GM18873 (cell line): Measurements from ENCODE around the gene FIGN.

Source experiments
- ATAC-seq: cut with Tn5 transposase; IDR thresholded peaks from one replicate; pipeline ENCODE4 v1.9.1; 2021; ENCODE audit warnings: mild to moderate bottlenecking, moderate library complexity, moderate number of reproducible peaks; ENCODE audit not compliant: unreplicated experiment, low FRiP score

The FIGN gene

DNA sequence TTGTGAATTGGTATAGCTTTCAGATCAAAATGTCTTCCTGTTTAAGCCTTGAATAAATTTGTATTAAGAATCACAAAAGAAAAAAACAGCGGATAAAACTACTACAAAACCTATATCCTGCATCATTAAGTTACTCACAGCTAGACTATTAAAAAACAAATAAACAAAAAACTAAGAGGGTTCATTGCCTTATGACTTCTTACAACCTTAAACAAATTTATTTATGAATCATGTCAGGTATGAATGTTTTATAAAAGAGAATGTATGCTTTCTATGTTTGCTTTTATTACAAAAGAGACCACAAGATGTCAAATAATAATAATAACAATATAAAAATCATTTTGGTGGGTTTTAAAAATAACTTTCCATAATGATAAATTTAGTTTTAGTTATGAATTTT is 109.6 kb downstream of the FIGN start:
- no peak for ATAC-seq

GRCh38 chr2:163625632-163626031 is 110.2 kb downstream of the FIGN start:
- ATAC-seq, result no peak

DNA sequence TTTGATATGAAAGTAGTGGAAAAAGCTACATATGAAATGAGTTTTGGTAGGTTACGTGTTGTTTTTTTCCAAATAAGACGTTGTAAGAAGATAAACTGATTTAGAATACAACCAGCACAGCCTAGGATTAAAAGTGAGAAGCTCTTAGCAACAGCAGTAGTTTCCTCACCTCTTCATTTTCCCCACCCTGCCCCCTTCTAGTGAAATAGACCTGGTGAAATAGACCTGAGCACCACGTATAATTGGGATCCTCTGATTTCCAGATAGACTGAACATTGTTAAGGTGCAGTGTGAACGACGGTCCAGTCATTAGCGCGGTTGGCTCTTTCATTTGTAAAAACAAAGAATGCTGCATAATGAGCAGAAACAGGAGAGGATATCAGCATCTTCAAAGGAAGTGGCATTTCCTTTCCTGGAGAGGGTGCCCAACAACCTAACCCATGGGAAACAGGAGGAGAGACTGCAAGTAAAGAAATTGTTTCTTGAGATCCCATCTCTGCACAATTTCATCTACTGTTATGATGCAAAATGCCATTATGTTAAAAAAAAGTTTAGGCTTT is 114.3 kb downstream of the FIGN start:
- ATAC-seq, result no peak

- no peak for ATAC-seq
Observed at GRCh38 chr2:163617517-163617916, 118.3 kb downstream of the FIGN start.

DNA sequence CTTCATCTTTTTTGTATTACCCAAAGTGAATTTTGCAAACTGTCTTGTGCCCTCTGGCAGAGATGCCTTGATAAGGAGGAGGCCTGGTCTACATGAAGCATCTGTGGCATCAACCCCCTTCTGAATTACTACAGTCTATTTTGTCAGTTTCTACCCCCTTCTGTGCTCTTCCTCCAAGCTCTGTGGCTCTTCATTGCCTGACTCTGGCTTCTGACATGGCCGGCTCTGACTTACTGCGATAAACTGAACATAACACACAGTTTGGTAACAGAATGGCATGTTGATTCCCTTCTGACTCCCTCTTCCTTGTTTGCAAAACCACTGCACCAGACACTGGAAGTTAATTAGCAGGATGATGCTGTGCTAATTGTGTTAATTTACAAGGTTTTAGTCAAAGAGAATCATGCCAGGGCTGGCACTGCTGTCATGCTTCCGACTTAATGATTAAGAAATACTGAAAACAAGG is 122.5 kb downstream of the FIGN start:
- ATAC-seq, result no peak

GRCh38 chr2:163612332-163612731 is 123.5 kb downstream of the FIGN start:
- no peak for ATAC-seq

GRCh38 chr2:163611557-163611906 is 124.3 kb downstream of the FIGN start:
- ATAC-seq, result no peak

GRCh38 chr2:163610817-163611556 is 124.8 kb downstream of the FIGN start:
- no peak for ATAC-seq

DNA sequence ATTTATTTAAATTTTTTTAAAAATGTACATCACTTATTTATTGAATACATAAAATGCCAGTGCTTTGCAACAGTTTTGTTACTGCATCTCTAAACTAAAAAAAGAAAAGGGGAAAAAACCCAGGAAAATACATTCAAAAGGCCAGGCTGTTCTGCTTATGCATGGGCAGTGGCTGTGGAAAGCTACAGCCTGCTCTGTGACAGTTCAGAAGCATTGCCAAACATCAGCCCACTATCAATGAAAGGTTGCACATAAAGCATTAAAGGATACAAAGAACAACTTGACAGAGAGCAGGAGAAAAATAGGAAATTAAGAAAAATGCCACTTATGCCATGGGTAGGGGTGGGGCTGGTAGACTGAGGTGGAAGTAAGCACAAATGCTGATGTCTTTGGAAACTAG is 128.2 kb downstream of the FIGN start:
- no peak for ATAC-seq

- no peak for ATAC-seq
Observed at GRCh38 chr2:163606878-163607277, 128.9 kb downstream of the FIGN start.

- no peak for ATAC-seq
Observed at GRCh38 chr2:163605779-163606178, 130.0 kb downstream of the FIGN start.

GRCh38 chr2:163604941-163605555 is 130.8 kb downstream of the FIGN start:
- ATAC-seq, result no peak

GRCh38 chr2:163602196-163602595 is 133.6 kb downstream of the FIGN start:
- ATAC-seq, result no peak

- no peak for ATAC-seq
Observed at GRCh38 chr2:163601377-163601776, 134.4 kb downstream of the FIGN start.

GRCh38 chr2:163600801-163601200 is 135.0 kb downstream of the FIGN start:
- ATAC-seq, result no peak

- ATAC-seq, result no peak
Observed at GRCh38 chr2:163595028-163595427, 140.8 kb downstream of the FIGN start.

GRCh38 chr2:163594497-163594896 is 141.3 kb downstream of the FIGN start:
- no peak for ATAC-seq

DNA sequence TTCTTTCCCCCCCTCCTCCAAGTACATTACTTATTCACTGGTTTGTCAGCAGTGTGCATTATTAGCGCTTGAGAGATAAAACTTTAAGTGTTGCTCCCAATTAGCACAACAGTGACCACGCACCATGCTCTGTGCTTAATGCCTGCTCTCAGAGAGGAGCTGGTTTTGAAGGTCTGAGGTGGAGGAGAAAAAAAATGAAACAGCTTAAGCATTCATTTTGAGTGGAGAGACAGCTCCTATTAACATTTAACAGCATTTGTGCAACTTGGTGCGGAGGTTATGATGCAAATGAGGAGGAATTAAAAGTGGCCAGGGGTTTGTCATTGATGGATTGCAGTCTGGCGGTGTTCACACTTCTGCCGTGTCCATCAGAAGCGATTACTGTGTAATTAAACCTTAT is 141.8 kb downstream of the FIGN start:
- no peak for ATAC-seq

GRCh38 chr2:163592954-163593622 is 142.7 kb downstream of the FIGN start:
- no peak for ATAC-seq

DNA sequence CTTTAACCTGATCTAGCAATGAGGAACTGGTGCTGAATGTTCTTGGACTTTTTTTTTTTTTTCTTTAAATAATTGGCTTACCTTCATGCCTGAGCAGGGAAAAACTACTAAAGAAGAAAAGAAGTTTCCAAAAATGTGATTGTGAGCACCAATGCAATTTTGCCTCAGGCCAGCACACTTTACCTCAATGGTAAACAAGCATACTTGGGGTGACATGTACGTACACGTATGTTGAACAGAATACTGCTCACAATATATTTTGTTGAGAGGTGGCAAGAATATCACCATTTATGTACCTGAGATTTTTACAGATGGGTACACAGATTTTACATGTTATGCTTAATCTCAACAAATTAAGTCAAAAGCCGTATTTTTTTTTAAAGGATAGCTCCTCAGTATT is 144.3 kb downstream of the FIGN start:
- no peak for ATAC-seq

- no peak for ATAC-seq
Observed at GRCh38 chr2:163580757-163581156, 155.1 kb downstream of the FIGN start.
